Ishikawa (cell line): ENCODE results near the gene SH3RF3.

Source experiments
- CEBPB ChIP-seq: IDR thresholded peaks from 2 replicates; pipeline ENCODE4 v1.6.1; 2012
- ZBTB7A ChIP-seq: IDR thresholded peaks from 2 replicates; pipeline ENCODE4 v1.6.1; 2012; ENCODE audit warnings: low read depth
- TF ChIP-seq, protein P1 (sequence below): IDR thresholded peaks from 2 replicates; pipeline ENCODE4 v1.6.1; 2012

- TF ChIP-seq CEBPB (no peak), ZBTB7A (no peak)
- TF ChIP-seq, protein P1, sequence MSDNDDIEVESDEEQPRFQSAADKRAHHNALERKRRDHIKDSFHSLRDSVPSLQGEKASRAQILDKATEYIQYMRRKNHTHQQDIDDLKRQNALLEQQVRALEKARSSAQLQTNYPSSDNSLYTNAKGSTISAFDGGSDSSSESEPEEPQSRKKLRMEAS, result no peak
Measured at GRCh38 chr2:109166811-109167210, 37.8 kb downstream of the SH3RF3 start.
